Erythroblast (primary cell): ENCODE measurements around the gene CACNA1E.

Experiments used
- DNase-seq, 2 experiments: peaks; one replicate each; lab custom pipeline; 2025; lab: John Stamatoyannopoulos, UW
- GATA1 ChIP-seq: IDR thresholded peaks from 2 replicates; pipeline ENCODE4 v1.6.1; 2011; ENCODE audit warnings: low read depth, mild to moderate bottlenecking, control low read depth, low read length, moderate library complexity
- POLR2A ChIP-seq: IDR thresholded peaks from 2 replicates; pipeline ENCODE4 v1.6.1; 2011; ENCODE audit warnings: mild to moderate bottlenecking, low read length

Gene CACNA1E

GRCh38 chr1:181772714-181773113, 289.4 kb downstream of the CACNA1E start:
- TF ChIP-seq POLR2A (no peak), GATA1 (no peak)
- no peak for DNase-seq

- DNase-seq, result no peak
- TF ChIP-seq GATA1 (no peak), POLR2A (no peak)
Measured at GRCh38 chr1:181776044-181776443, 292.7 kb downstream of the CACNA1E start.

- TF ChIP-seq POLR2A, result no peak
- no peak for TF ChIP-seq GATA1
- no peak for DNase-seq
Measured at GRCh38 chr1:181777286-181777685, 294.0 kb downstream of the CACNA1E start.

GRCh38 chr1:181777812-181778211, 294.5 kb downstream of the CACNA1E start:
- no peak for DNase-seq
- no peak for TF ChIP-seq POLR2A
- no peak for TF ChIP-seq GATA1

GRCh38 chr1:181778640-181779260, 295.4 kb downstream of the CACNA1E start:
- TF ChIP-seq GATA1 (no peak), POLR2A (no peak)
- DNase-seq, result no peak

GRCh38 chr1:181779343-181779742, 296.0 kb downstream of the CACNA1E start:
- no peak for DNase-seq
- TF ChIP-seq GATA1, result no peak
- no peak for TF ChIP-seq POLR2A

- TF ChIP-seq GATA1 (no peak), POLR2A (no peak)
- DNase-seq, result no peak
Measured at GRCh38 chr1:181783208-181783607, 299.9 kb downstream of the CACNA1E start.

GRCh38 chr1:181784039-181784683, 300.8 kb downstream of the CACNA1E start:
- TF ChIP-seq GATA1, result no peak
- no peak for TF ChIP-seq POLR2A

GRCh38 chr1:181789395-181789794, 306.1 kb downstream of the CACNA1E start:
- no peak for DNase-seq
- TF ChIP-seq POLR2A, result no peak
- TF ChIP-seq GATA1, result no peak

More at GRCh38 chr1:181784039-181784683, 300.8 kb downstream of the CACNA1E start:
- no peak for DNase-seq

- TF ChIP-seq GATA1 (no peak), POLR2A (no peak)
- no peak for DNase-seq
Measured at GRCh38 chr1:181791721-181792120, 308.4 kb downstream of the CACNA1E start.

- no peak for DNase-seq
- TF ChIP-seq POLR2A (no peak), GATA1 (no peak)
Measured at GRCh38 chr1:181793831-181794230, 310.5 kb downstream of the CACNA1E start.

- no peak for DNase-seq
- TF ChIP-seq GATA1, result no peak
- no peak for TF ChIP-seq POLR2A
Measured at GRCh38 chr1:181794332-181794731, 311.0 kb downstream of the CACNA1E start.

GRCh38 chr1:181798191-181798926, 315.0 kb downstream of the CACNA1E start:
- no peak for DNase-seq
- no peak for TF ChIP-seq GATA1
- no peak for TF ChIP-seq POLR2A

GRCh38 chr1:181801617-181802016, 318.3 kb downstream of the CACNA1E start:
- DNase-seq, result no peak
- TF ChIP-seq POLR2A, result no peak
- TF ChIP-seq GATA1, result no peak
